A549 (cell line): ENCODE results near the gene LRRC70. TPM values are rescaled to one million over a fixed set of nuclear protein-coding genes. Genes with fewer than 3 reads are reported as not detected.
"Not testable (repeated sequence)": the region's sequence is repeated elsewhere in the genome, so short reads cannot be mapped to it uniquely, and the experiment has no call there.

Experiments
- ATAC-seq, 2 experiments: fragments of 200-7000 bp in 1 of 2; fragments of >200 bp in 1 of 2; cut with Nextera tagmentation in 1 of 2; cut with Tn5 transposase in 1 of 2; 3 replicates each; pipeline versions ENCODE4 v1.8.0 to v1.9.1; 2018 to 2020; ENCODE audit warnings: mild to moderate bottlenecking in 1 of 2, moderate library complexity in 1 of 2
- CTCF ChIA-PET: fragments of 300-600 bp; sonication (Branson Sonifier 250); formaldehyde crosslinking; extraction: SDS; loops from one replicate; lab custom pipeline; 2021; ENCODE audit warnings: antibody characterized with exemption, inconsistent platforms; lab: Yijun Ruan, JAX
- POLR2A ChIA-PET: fragments of 350-600 bp; formaldehyde crosslinking; extraction: SDS; loops from one replicate; lab custom pipeline; 2021; ENCODE audit warnings: antibody characterized with exemption, inconsistent platforms; lab: Yijun Ruan, JAX
- DNase-seq, 2 experiments: peaks; one replicate each; pipeline versions ENCODE4 v3.0.0 to v3.0.0-alpha.2; 2011 to 2016; ENCODE audit warnings: low read depth in 1 of 2, low spot score in 1 of 2
- FAIRE-seq: peaks from 2 replicates; lab custom pipeline; 2011; peaks lifted over from hg19 to GRCh38; lab: Jason Lieb, UNC
- H3K27ac ChIP-seq, 2 experiments: fragments of >200 bp; sonication (Bioruptor Twin); formaldehyde crosslinking; 3 replicates each; pipeline ENCODE4 v1.5.1; 2016 to 2017
- H3K4me1 ChIP-seq: fragments of >200 bp; sonication (Bioruptor Twin); formaldehyde crosslinking; 3 replicates; pipeline ENCODE4 v1.6.1; 2016
- H3K4me2 ChIP-seq: fragments of >200 bp; sonication (Bioruptor Twin); formaldehyde crosslinking; 3 replicates; pipeline ENCODE4 v1.6.1; 2016
- H3K4me3 ChIP-seq: fragments of >200 bp; sonication (Bioruptor Twin); formaldehyde crosslinking; 3 replicates; pipeline ENCODE4 v1.5.1; 2016
- H3K9me3 ChIP-seq: fragments of >200 bp; sonication (Bioruptor Twin); formaldehyde crosslinking; 3 replicates; pipeline ENCODE4 v1.6.1; 2016
- BHLHE40 ChIP-seq: IDR thresholded peaks from 2 replicates; pipeline ENCODE4 v1.6.1; 2012; ENCODE audit warnings: low read depth, low read length, inconsistent platforms
- EHF ChIP-seq: fragments of 250-450 bp; sonication (Bioruptor Pico); IDR thresholded peaks from 2 replicates; pipeline ENCODE4 v1.5.0; 2020; ENCODE audit warnings: mild to moderate bottlenecking
- FOSB ChIP-seq: fragments of 250-450 bp; sonication (Bioruptor Pico); IDR thresholded peaks from 2 replicates; pipeline ENCODE4 v1.5.0; 2020; ENCODE audit warnings: mild to moderate bottlenecking, moderate library complexity
- FOSL2 ChIP-seq, 2 experiments: fragments of 450-650 bp in 1 of 2; fragments of >200 bp in 1 of 2; sonication (Bioruptor Twin) in 1 of 2; formaldehyde crosslinking; IDR thresholded peaks; 2 replicates each; pipeline versions ENCODE4 v1.5.0 to v1.6.1; 2016 to 2020; ENCODE audit warnings: mild to moderate bottlenecking in 1 of 2, moderate library complexity in 1 of 2
- FOXS1 ChIP-seq: fragments of 250-450 bp; sonication (Bioruptor Pico); IDR thresholded peaks from 2 replicates; pipeline ENCODE4 v1.5.0; 2020; ENCODE audit warnings: mild to moderate bottlenecking, moderate library complexity
- HDAC2 ChIP-seq: fragments of 200-600 bp; sonication (generic); IDR thresholded peaks from 2 replicates; pipeline ENCODE4 v1.6.1; 2016
- HEYL ChIP-seq: fragments of 250-450 bp; sonication (Bioruptor Pico); IDR thresholded peaks from 2 replicates; pipeline ENCODE4 v1.8.0; 2021; ENCODE audit warnings: mild to moderate bottlenecking, moderate library complexity
- JUN ChIP-seq, 2 experiments: fragments of >200 bp; sonication (Bioruptor Twin); formaldehyde crosslinking; IDR thresholded peaks; 2 replicates in 1 of 2; 3 replicates in 1 of 2; pipeline ENCODE4 v1.6.1; 2016 to 2017
- KDM1A ChIP-seq: fragments of 200-600 bp; sonication (generic); IDR thresholded peaks from 2 replicates; pipeline ENCODE4 v1.6.1; 2016; ENCODE audit warnings: low read depth, mild to moderate bottlenecking
- MAFK ChIP-seq: fragments of 450-650 bp; IDR thresholded peaks from 2 replicates; pipeline ENCODE4 v1.6.1; 2014; ENCODE audit not compliant: partially characterized antibody
- MAZ ChIP-seq: fragments of 150-350 bp; IDR thresholded peaks from 2 replicates; pipeline ENCODE4 v1.6.1; 2014; ENCODE audit warnings: antibody characterized with exemption, low read depth, low read length, borderline replicate concordance
- MYC ChIP-seq: IDR thresholded peaks from 2 replicates; pipeline ENCODE4 v1.6.1; 2012; ENCODE audit warnings: mild to moderate bottlenecking, inconsistent platforms, low read length, improper control_type of control experiment, borderline replicate concordance
- NR3C1 ChIP-seq: fragments of >200 bp; sonication (Bioruptor Twin); formaldehyde crosslinking; IDR thresholded peaks from 3 replicates; pipeline ENCODE4 v1.6.1; 2017
- POLR2A ChIP-seq: IDR thresholded peaks from 2 replicates; pipeline ENCODE4 v1.6.1; 2012; ENCODE audit warnings: mild to moderate bottlenecking, low read length
- RARB ChIP-seq: fragments of 250-450 bp; sonication (Bioruptor Pico); IDR thresholded peaks from 2 replicates; pipeline ENCODE4 v1.8.0; 2021; ENCODE audit warnings: mild to moderate bottlenecking, moderate library complexity
- RFX5 ChIP-seq: fragments of 450-650 bp; IDR thresholded peaks from 2 replicates; pipeline ENCODE4 v1.7.1; 2014; ENCODE audit warnings: antibody characterized with exemption, mild to moderate bottlenecking, moderate library complexity
- SREBF2 ChIP-seq: fragments of 450-650 bp; IDR thresholded peaks from 2 replicates; pipeline ENCODE4 v1.6.1; 2014; ENCODE audit warnings: mild to moderate bottlenecking, moderate library complexity
- TP53 ChIP-seq: fragments of 250-450 bp; sonication (Bioruptor Pico); IDR thresholded peaks from 2 replicates; pipeline ENCODE4 v1.5.0; 2021; ENCODE audit warnings: mild to moderate bottlenecking, moderate library complexity
- ZFP36 ChIP-seq: fragments of 450-650 bp; IDR thresholded peaks from 2 replicates; pipeline ENCODE4 v1.6.1; 2014; ENCODE audit warnings: borderline replicate concordance; ENCODE audit not compliant: partially characterized antibody
- ZSCAN20 ChIP-seq: fragments of 250-450 bp; sonication (Bioruptor Pico); IDR thresholded peaks from 2 replicates; pipeline ENCODE4 v1.8.0; 2022; ENCODE audit warnings: mild to moderate bottlenecking, moderate library complexity
- WGBS: methylation state at CpG from one replicate; pipeline ENCODE4 v1.1.6; 2017; ENCODE audit errors: missing lambda C conversion rate; 5-methylcytosine and 5-hydroxymethylcytosine counted together
- polyA plus RNA-seq, 4 experiments: library from polyadenylated mRNA; depleted of rRNA in 3 of 4; stranded (reverse); fragments of >200 nt; fragmentation: RNase III in 1 of 4; extraction: RNeasy Plus Mini Kit Qiagen cat#74134 plus additional on column Dnase treatment in 1 of 4; gene quantifications; 2 replicates in 3 of 4; 3 replicates in 1 of 4; pipeline ENCODE4 v1.2.3, GENCODE V29; 2011 to 2017
- TF ChIP-seq, protein P1 (sequence below): fragments of 200-600 bp; sonication (generic); IDR thresholded peaks from 2 replicates; pipeline ENCODE4 v1.6.1; 2016; ENCODE audit warnings: antibody characterized with exemption, mild to moderate bottlenecking, moderate library complexity
- TF ChIP-seq, protein P2 (sequence below): fragments of 150-350 bp; IDR thresholded peaks from 2 replicates; pipeline ENCODE4 v1.6.1; 2014; ENCODE audit warnings: low read depth, mild to moderate bottlenecking, low read length

Gene LRRC70
- polyA plus RNA-seq, 2 of the 4 experiments (the other 2 are of a cell fraction) = 0.32 TPM; not detected in 1

DNA sequence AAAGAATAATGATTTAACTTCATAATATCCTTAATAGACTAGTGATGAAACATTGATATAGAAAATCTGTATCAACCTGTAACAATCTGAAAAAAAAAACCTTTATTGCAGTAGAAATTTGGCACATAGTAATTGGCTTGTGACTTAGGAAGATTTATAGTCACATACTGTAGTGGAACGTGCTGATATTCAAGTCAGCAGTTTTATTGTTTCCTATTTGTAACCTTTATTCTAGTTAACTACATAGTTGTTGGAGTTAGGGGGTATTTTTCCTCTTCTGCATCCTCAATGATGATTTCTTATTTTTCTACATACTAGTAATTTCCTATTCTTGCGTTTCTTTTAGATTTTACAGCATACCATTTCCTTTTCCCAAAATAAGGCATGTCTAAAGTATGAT, 14.5 kb upstream of the LRRC70 start (continued):
- no peak for TF ChIP-seq EHF (CRISPR knock-in tag)

DNA sequence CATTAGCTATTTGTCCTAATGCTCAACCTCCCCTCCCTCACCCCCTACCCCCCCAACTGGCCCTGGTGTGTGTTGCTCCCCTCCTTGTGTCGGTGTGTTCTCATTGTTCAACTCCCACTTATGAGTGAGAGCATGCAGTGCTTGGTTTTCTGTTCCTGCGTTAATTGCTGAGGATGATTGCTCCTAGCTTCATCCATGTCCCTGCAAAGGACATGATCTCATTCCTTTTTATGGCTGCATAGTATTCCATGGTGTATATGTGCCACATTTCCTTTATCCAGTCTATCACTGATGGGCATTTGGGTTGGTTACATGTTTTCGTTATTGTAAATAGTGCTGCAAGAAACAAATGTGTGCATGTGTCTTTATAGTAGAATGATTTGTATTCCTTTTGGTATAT, 12.9 kb upstream of the LRRC70 start:
- H3K27ac ChIP-seq, H3K4me2 ChIP-seq, H3K4me3 ChIP-seq, CTCF ChIA-PET, DNase-seq, FAIRE-seq, POLR2A ChIA-PET, ATAC-seq, H3K4me1 ChIP-seq: not testable (repeated sequence)
- 58% methylated on average over 3 of the region's 3 CpGs for WGBS
- H3K9me3 ChIP-seq = peaks cover 10% of the 10 kb centered on the region; the same call in 2 of the 3 replicates

DNA sequence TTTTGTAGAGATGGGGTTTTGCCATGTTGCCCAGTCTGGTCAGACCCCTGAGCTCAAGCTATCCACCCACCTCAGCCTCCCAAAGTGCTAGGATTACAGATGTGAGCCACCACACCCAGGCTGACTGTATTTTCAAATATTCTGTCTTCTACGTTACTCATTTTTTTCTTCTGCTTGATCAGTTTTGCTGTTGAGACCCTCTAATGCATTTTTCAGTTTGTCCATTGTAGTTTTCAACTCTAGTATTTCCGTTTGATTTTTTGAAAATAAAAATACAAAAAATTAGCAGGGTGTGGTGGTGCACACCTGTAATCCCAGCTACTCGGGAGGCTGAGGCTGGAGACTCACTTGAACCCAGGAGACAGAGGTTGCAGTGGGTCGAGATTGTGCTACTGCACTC, 10.5 kb upstream of the LRRC70 start:
- TF ChIP-seq, protein P1, sequence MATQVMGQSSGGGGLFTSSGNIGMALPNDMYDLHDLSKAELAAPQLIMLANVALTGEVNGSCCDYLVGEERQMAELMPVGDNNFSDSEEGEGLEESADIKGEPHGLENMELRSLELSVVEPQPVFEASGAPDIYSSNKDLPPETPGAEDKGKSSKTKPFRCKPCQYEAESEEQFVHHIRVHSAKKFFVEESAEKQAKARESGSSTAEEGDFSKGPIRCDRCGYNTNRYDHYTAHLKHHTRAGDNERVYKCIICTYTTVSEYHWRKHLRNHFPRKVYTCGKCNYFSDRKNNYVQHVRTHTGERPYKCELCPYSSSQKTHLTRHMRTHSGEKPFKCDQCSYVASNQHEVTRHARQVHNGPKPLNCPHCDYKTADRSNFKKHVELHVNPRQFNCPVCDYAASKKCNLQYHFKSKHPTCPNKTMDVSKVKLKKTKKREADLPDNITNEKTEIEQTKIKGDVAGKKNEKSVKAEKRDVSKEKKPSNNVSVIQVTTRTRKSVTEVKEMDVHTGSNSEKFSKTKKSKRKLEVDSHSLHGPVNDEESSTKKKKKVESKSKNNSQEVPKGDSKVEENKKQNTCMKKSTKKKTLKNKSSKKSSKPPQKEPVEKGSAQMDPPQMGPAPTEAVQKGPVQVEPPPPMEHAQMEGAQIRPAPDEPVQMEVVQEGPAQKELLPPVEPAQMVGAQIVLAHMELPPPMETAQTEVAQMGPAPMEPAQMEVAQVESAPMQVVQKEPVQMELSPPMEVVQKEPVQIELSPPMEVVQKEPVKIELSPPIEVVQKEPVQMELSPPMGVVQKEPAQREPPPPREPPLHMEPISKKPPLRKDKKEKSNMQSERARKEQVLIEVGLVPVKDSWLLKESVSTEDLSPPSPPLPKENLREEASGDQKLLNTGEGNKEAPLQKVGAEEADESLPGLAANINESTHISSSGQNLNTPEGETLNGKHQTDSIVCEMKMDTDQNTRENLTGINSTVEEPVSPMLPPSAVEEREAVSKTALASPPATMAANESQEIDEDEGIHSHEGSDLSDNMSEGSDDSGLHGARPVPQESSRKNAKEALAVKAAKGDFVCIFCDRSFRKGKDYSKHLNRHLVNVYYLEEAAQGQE = no peak
- no peak for TF ChIP-seq FOSL2 (IDR thresholded peaks at IDR 0.05)
- TF ChIP-seq FOSL2 (CRISPR knock-in tag; IDR thresholded peaks at IDR 0.05) = no peak
- no peak for TF ChIP-seq FOXS1 (CRISPR knock-in tag)
- TF ChIP-seq BHLHE40 = no peak
- TF ChIP-seq RFX5 = no peak
- TF ChIP-seq MAFK = no peak
- TF ChIP-seq RARB (CRISPR knock-in tag) = no peak
- TF ChIP-seq MAZ = no peak
- no peak for TF ChIP-seq KDM1A
- TF ChIP-seq JUN (IDR thresholded peaks at IDR 0.05) = no peak
- no peak for TF ChIP-seq TP53 (CRISPR knock-in tag)
- no peak for TF ChIP-seq ZSCAN20 (CRISPR knock-in tag)
- no peak for TF ChIP-seq FOSB (CRISPR knock-in tag)
- TF ChIP-seq, all 56 proteins: peak for 0
- H3K4me1 ChIP-seq = no peaks in the 10 kb centered on the region
- H3K9me3 ChIP-seq = peaks cover 10% of the 10 kb centered on the region; the same call in 2 of the 3 replicates
- ATAC-seq (no peak), FAIRE-seq (no peak), DNase-seq (no peak)
- H3K4me2 ChIP-seq = no peak overlapping the region
- CTCF ChIA-PET = interaction anchor here (0.7 to 2.4 kb wide), 3 partner anchors 11 to 210 kb away, joined by 3 to 6 read pairs (median 3); no protein-coding TSS in a partner anchor
- POLR2A ChIA-PET = no interaction called here
- no peak overlapping the region for H3K4me3 ChIP-seq
- no peak overlapping the region for H3K27ac ChIP-seq
- 73% methylated on average over 4 of the region's 4 CpGs for WGBS

DNA sequence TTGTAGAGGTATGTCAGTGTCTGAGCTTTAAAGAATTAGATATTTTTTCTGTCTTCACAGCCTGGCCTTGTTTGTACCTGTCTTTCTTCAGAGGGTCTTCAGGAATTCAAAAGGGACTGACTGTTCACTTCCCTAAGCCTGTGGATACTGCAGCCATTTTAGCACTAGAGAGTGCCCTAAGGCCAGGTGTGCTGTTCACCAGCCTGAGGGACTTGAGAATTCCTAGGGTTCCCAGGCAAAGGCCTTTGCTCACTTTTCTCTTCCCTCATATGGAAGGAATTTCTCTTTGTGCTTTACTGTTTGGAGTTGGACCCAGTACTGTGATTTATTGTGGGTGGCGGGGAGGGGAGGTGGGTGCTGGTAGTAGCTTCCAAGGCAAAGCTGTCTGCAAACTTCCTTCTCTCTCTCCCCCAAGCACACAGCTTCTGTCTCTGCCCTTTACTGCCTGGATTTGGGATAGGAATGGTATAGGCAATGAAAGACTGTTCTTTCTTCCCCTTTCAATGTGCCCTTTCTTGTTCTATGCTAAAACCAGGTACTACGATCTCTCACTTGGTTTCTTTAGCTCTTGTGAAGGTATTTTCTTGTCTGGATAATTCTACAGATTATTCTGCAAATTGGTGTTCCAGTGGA, 9.7 kb upstream of the LRRC70 start:
- ATAC-seq = no peak
- WGBS = 94% methylated on average over 2 of the region's 2 CpGs
- CTCF ChIA-PET = interaction anchor here (0.7 to 2.4 kb wide), 3 partner anchors 12 to 210 kb away, joined by 3 to 6 read pairs (median 3); no protein-coding TSS in a partner anchor
- Histone ChIP-seq H3K4me1 (no peaks in the 10 kb centered on the region), H3K9me3 (peaks cover 10% of the 10 kb centered on the region; the same call in 2 of the 3 replicates), H3K4me2 (no peak overlapping the region), H3K27ac (no peak overlapping the region), H3K4me3 (no peak overlapping the region)
- POLR2A ChIA-PET = interaction anchor here (0.8 kb wide), 1 partner anchor 399 kb away, joined by 6 read pairs; no protein-coding TSS in a partner anchor
- no peak for FAIRE-seq
- no peak for DNase-seq
- TF ChIP-seq SREBF2 (no peak), ZSCAN20 (CRISPR knock-in tag) (no peak), FOSB (CRISPR knock-in tag) (no peak), KDM1A (no peak), HEYL (no peak), FOSL2 (IDR thresholded peaks at IDR 0.05) (no peak), FOSL2 (CRISPR knock-in tag; IDR thresholded peaks at IDR 0.05) (no peak), NR3C1 (no peak), POLR2A (no peak), MYC (no peak), FOXS1 (CRISPR knock-in tag) (no peak), MAZ (no peak), ZFP36 (no peak), TP53 (CRISPR knock-in tag) (no peak), MAFK (no peak), HDAC2 (no peak)
- TF ChIP-seq, protein P1 = no peak
- TF ChIP-seq, protein P2, sequence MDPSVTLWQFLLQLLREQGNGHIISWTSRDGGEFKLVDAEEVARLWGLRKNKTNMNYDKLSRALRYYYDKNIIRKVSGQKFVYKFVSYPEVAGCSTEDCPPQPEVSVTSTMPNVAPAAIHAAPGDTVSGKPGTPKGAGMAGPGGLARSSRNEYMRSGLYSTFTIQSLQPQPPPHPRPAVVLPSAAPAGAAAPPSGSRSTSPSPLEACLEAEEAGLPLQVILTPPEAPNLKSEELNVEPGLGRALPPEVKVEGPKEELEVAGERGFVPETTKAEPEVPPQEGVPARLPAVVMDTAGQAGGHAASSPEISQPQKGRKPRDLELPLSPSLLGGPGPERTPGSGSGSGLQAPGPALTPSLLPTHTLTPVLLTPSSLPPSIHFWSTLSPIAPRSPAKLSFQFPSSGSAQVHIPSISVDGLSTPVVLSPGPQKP = no peak
